HEK293 (cell line): ENCODE data around the gene TNNC2.

Experiments
- CTCF ChIA-PET: fragments of 350-600 bp; formaldehyde crosslinking; extraction: SDS; loops from one replicate; lab custom pipeline; 2021; ENCODE audit warnings: antibody characterized with exemption; lab: Yijun Ruan, JAX
- POLR2A ChIA-PET: fragments of 300-600 bp; formaldehyde crosslinking; extraction: SDS; loops from one replicate; lab custom pipeline; 2020; ENCODE audit warnings: antibody characterized with exemption, inconsistent platforms; lab: Yijun Ruan, JAX
- H3K27ac ChIP-seq: fragments of 200-500 bp; sonication (Bioruptor generic); 2 replicates; pipeline ENCODE4 v1.5.1; 2014; ENCODE audit warnings: low read depth, low read length, control low read depth, inconsistent platforms; ENCODE audit errors: extremely low read depth
- H3K36me3 ChIP-seq, 2 experiments: fragments of 200-500 bp in 1 of 2; sonication (Bioruptor generic) in 1 of 2; 1 replicate in 1 of 2; 2 replicates in 1 of 2; pipeline ENCODE4 v1.5.1; 2014 to 2017; ENCODE audit warnings: inconsistent platforms in 2 of 2, low read length in 2 of 2; ENCODE audit not compliant: control insufficient read depth in 2 of 2, insufficient read depth in 1 of 2
- H3K4me1 ChIP-seq: fragments of 200-500 bp; sonication (Bioruptor generic); 2 replicates; pipeline ENCODE4 v1.5.1; 2014; ENCODE audit warnings: mild to moderate bottlenecking, low read length, inconsistent platforms; ENCODE audit not compliant: control insufficient read depth, insufficient read depth
- H3K4me3 ChIP-seq: 2 replicates; pipeline ENCODE4 v1.5.1; 2011; ENCODE audit warnings: low read depth, mild to moderate bottlenecking, control low read depth, low read length, moderate library complexity
- H3K9me3 ChIP-seq: fragments of 200-500 bp; sonication (Bioruptor generic); 2 replicates; pipeline ENCODE4 v1.5.1; 2014; ENCODE audit warnings: low read depth, low read length, inconsistent platforms; ENCODE audit not compliant: control insufficient read depth, insufficient read depth
- AEBP2 ChIP-seq: fragments of 450-650 bp; formaldehyde crosslinking; IDR thresholded peaks from 2 replicates; pipeline ENCODE4 v1.5.1; 2016; ENCODE audit warnings: missing biosample characterization, missing genetic modification characterization, borderline replicate concordance
- GFI1B ChIP-seq: fragments of 450-650 bp; formaldehyde crosslinking; IDR thresholded peaks from 2 replicates; pipeline ENCODE4 v1.5.1; 2016; ENCODE audit warnings: missing biosample characterization, missing genetic modification characterization
- INSM2 ChIP-seq: fragments of 450-650 bp; formaldehyde crosslinking; IDR thresholded peaks from 2 replicates; pipeline ENCODE4 v1.5.1; 2016; ENCODE audit warnings: missing biosample characterization, missing genetic modification characterization
- KLF1 ChIP-seq: fragments of 450-650 bp; formaldehyde crosslinking; IDR thresholded peaks from 2 replicates; pipeline ENCODE4 v1.5.1; 2016; ENCODE audit warnings: missing biosample characterization, missing genetic modification characterization
- KLF17 ChIP-seq: fragments of 450-650 bp; formaldehyde crosslinking; IDR thresholded peaks from 2 replicates; pipeline ENCODE4 v1.5.1; 2016; ENCODE audit warnings: missing biosample characterization, missing genetic modification characterization
- KLF8 ChIP-seq: fragments of 450-650 bp; formaldehyde crosslinking; IDR thresholded peaks from 2 replicates; pipeline ENCODE4 v1.5.1; 2016; ENCODE audit warnings: missing biosample characterization, missing genetic modification characterization
- KLF9 ChIP-seq: fragments of 450-650 bp; formaldehyde crosslinking; IDR thresholded peaks from 2 replicates; pipeline ENCODE4 v1.5.1; 2016; ENCODE audit warnings: missing biosample characterization, missing genetic modification characterization, low read depth
- OSR2 ChIP-seq: fragments of 450-650 bp; formaldehyde crosslinking; IDR thresholded peaks from 2 replicates; pipeline ENCODE4 v1.5.1; 2016; ENCODE audit warnings: missing biosample characterization, missing genetic modification characterization
- PATZ1 ChIP-seq: fragments of 450-650 bp; formaldehyde crosslinking; IDR thresholded peaks from 2 replicates; pipeline ENCODE4 v1.5.1; 2016; ENCODE audit warnings: missing biosample characterization, missing genetic modification characterization
- PRDM10 ChIP-seq: fragments of 450-650 bp; formaldehyde crosslinking; IDR thresholded peaks from 2 replicates; pipeline ENCODE4 v1.5.1; 2016; ENCODE audit warnings: missing biosample characterization, missing genetic modification characterization
- SCRT2 ChIP-seq: fragments of 450-650 bp; formaldehyde crosslinking; IDR thresholded peaks from 2 replicates; pipeline ENCODE4 v1.5.1; 2016; ENCODE audit warnings: missing biosample characterization, missing genetic modification characterization
- SP7 ChIP-seq: fragments of 450-650 bp; formaldehyde crosslinking; IDR thresholded peaks from 2 replicates; pipeline ENCODE4 v1.5.1; 2016; ENCODE audit warnings: missing biosample characterization, missing genetic modification characterization
- ZBTB20 ChIP-seq: fragments of 450-650 bp; formaldehyde crosslinking; IDR thresholded peaks from 2 replicates; pipeline ENCODE4 v1.5.1; 2016; ENCODE audit warnings: missing biosample characterization, missing genetic modification characterization
- ZEB2 ChIP-seq: fragments of 450-650 bp; formaldehyde crosslinking; IDR thresholded peaks from 2 replicates; pipeline ENCODE4 v1.5.1; 2016; ENCODE audit warnings: missing biosample characterization, missing genetic modification characterization
- ZNF112 ChIP-seq: fragments of 450-650 bp; formaldehyde crosslinking; IDR thresholded peaks from 2 replicates; pipeline ENCODE4 v1.5.0; 2017; ENCODE audit warnings: missing biosample characterization, missing genetic modification characterization
- ZNF146 ChIP-seq: fragments of 450-650 bp; formaldehyde crosslinking; IDR thresholded peaks from 2 replicates; pipeline ENCODE4 v1.5.1; 2016; ENCODE audit warnings: missing biosample characterization, missing genetic modification characterization
- ZNF174 ChIP-seq: fragments of 450-650 bp; formaldehyde crosslinking; IDR thresholded peaks from 2 replicates; pipeline ENCODE4 v1.5.0; 2017; ENCODE audit warnings: missing biosample characterization, mild to moderate bottlenecking, missing genetic modification characterization
- ZNF202 ChIP-seq: fragments of 450-650 bp; formaldehyde crosslinking; IDR thresholded peaks from 2 replicates; pipeline ENCODE4 v1.5.1; 2016; ENCODE audit warnings: missing biosample characterization, missing genetic modification characterization, borderline replicate concordance
- ZNF335 ChIP-seq: fragments of 450-650 bp; formaldehyde crosslinking; conservative IDR thresholded peaks from 2 replicates; pipeline ENCODE4 v1.5.1; 2016; ENCODE audit warnings: missing biosample characterization, missing genetic modification characterization
- ZNF501 ChIP-seq: fragments of 450-650 bp; formaldehyde crosslinking; IDR thresholded peaks from 2 replicates; pipeline ENCODE4 v1.5.1; 2016; ENCODE audit warnings: missing biosample characterization, missing genetic modification characterization
- ZNF600 ChIP-seq: fragments of 450-650 bp; formaldehyde crosslinking; IDR thresholded peaks from 2 replicates; pipeline ENCODE4 v1.5.1; 2016; ENCODE audit warnings: missing biosample characterization, missing genetic modification characterization
- ZNF629 ChIP-seq: fragments of 450-650 bp; formaldehyde crosslinking; IDR thresholded peaks from 2 replicates; pipeline ENCODE4 v1.5.1; 2017; ENCODE audit warnings: missing biosample characterization, missing genetic modification characterization
- ZNF639 ChIP-seq: fragments of 450-650 bp; formaldehyde crosslinking; IDR thresholded peaks from 2 replicates; pipeline ENCODE4 v1.5.1; 2016; ENCODE audit warnings: missing biosample characterization, missing genetic modification characterization
- ZNF843 ChIP-seq: fragments of 450-650 bp; formaldehyde crosslinking; IDR thresholded peaks from 2 replicates; pipeline ENCODE4 v1.5.1; 2016; ENCODE audit warnings: missing biosample characterization, missing genetic modification characterization
- ZXDB ChIP-seq: fragments of 450-650 bp; formaldehyde crosslinking; IDR thresholded peaks from 2 replicates; pipeline ENCODE4 v1.5.1; 2016; ENCODE audit warnings: missing biosample characterization, missing genetic modification characterization

TNNC2 gene

GRCh38 chr20:45779011-45779915 is 47.8 kb downstream of the TNNC2 start:
- no peaks in the 10 kb centered on the region for H3K36me3 ChIP-seq
- H3K4me3 ChIP-seq: no peak overlapping the region
- POLR2A ChIA-PET: interaction anchor here (0.9 to 1.7 kb wide), 3 partner anchors 13 to 431 kb away, joined by 3 to 7 read pairs (median 3); partner anchors contain the start of genes DNTTIP1, SDC4 and WFDC3
- no peaks in the 10 kb centered on the region for H3K9me3 ChIP-seq
- CTCF ChIA-PET: interaction anchor here (0.6 to 2.3 kb wide), 5 partner anchors 8 to 417 kb away, joined by 3 to 20 read pairs (median 3); no protein-coding TSS in a partner anchor
- H3K27ac ChIP-seq: peak overlapping the region; percentile 54
- peaks cover 17% of the 10 kb centered on the region for H3K4me1 ChIP-seq
- TF ChIP-seq ZNF112 (tag by site-specific recombination) (no peak), PATZ1 (no peak), GFI1B (peak; percentile 20; the same call in 1 of the 2 replicates), ZNF843 (tag by site-specific recombination) (no peak), KLF9 (tag by site-specific recombination) (peak; percentile 51; the same call in 1 of the 2 replicates), PRDM10 (tag by site-specific recombination) (peak; percentile 61; the same call in 1 of the 2 replicates), ZEB2 (0 out of 2 replicates have a peak, but pooled peaks have one; percentile 31), INSM2 (peak; percentile 29; the same call in 1 of the 2 replicates), ZNF629 (tag by site-specific recombination) (peak; percentile 85), KLF8 (tag by site-specific recombination) (peak; percentile 75), ZXDB (tag by site-specific recombination) (0 out of 2 replicates have a peak, but pooled peaks have one; percentile 51), SCRT2 (tag by site-specific recombination) (no peak), KLF1 (tag by site-specific recombination) (peak; percentile 63), OSR2 (peak; percentile 80), SP7 (tag by site-specific recombination) (peak; percentile 79), ZNF501 (no peak), AEBP2 (tag by site-specific recombination) (no peak), ZNF600 (tag by site-specific recombination) (0 out of 2 replicates have a peak, but pooled peaks have one; percentile 66), ZNF174 (0 out of 2 replicates have a peak, but pooled peaks have one; percentile 24), ZBTB20 (peak; percentile 76), ZNF639 (tag by site-specific recombination) (peak; percentile 65; the same call in 1 of the 2 replicates), ZNF335 (tag by site-specific recombination) (peak; percentile 51; the same call in 1 of the 2 replicates), ZNF202 (no peak), ZNF146 (no peak), KLF17 (tag by site-specific recombination) (peak; percentile 72)
